H9 (cell line): ENCODE results near the gene NSMF. TPM values are rescaled to one million over a fixed set of nuclear protein-coding genes. Genes with fewer than 3 reads are reported as not detected.

Source experiments
- DNase-seq: peaks from one replicate; pipeline ENCODE4 v3.0.0-alpha.2; 2017
- H2AFZ ChIP-seq: one replicate; pipeline ENCODE4 v1.6.1; 2013; ENCODE audit warnings: mild to moderate bottlenecking, low read length, control low read depth, moderate library complexity
- H2AK5ac ChIP-seq: 2 replicates; pipeline ENCODE4 v1.6.1; 2013; ENCODE audit warnings: low read length, control low read depth, mixed read lengths; ENCODE audit not compliant: insufficient read length
- H2BK120ac ChIP-seq: one replicate; pipeline ENCODE4 v1.6.1; 2013; ENCODE audit warnings: low read depth, mild to moderate bottlenecking, low read length, control low read depth, inconsistent platforms; ENCODE audit not compliant: poor library complexity, severe bottlenecking
- H2BK12ac ChIP-seq: 2 replicates; pipeline ENCODE4 v1.6.1; 2013; ENCODE audit warnings: low read length, control low read depth, mixed read lengths, low read depth; ENCODE audit not compliant: insufficient read length
- H2BK15ac ChIP-seq: 2 replicates; pipeline ENCODE4 v1.6.1; 2013; ENCODE audit warnings: low read depth, low read length, control low read depth
- H2BK20ac ChIP-seq: one replicate; pipeline ENCODE4 v1.6.1; 2013; ENCODE audit warnings: low read depth, mild to moderate bottlenecking, low read length, control low read depth, inconsistent platforms; ENCODE audit not compliant: poor library complexity, severe bottlenecking
- H2BK5ac ChIP-seq: 2 replicates; pipeline ENCODE4 v1.6.1; 2013; ENCODE audit warnings: low read length, control low read depth, mixed read lengths; ENCODE audit not compliant: insufficient read length
- H3K14ac ChIP-seq: 2 replicates; pipeline ENCODE4 v1.6.1; 2013; ENCODE audit warnings: low read length, control low read depth; ENCODE audit not compliant: insufficient read depth
- H3K18ac ChIP-seq: 2 replicates; pipeline ENCODE4 v1.6.1; 2013; ENCODE audit warnings: low read depth, mild to moderate bottlenecking, mixed read lengths, low read length, control low read depth; ENCODE audit not compliant: insufficient read length
- H3K23ac ChIP-seq: 2 replicates; pipeline ENCODE4 v1.6.1; 2013; ENCODE audit warnings: low read length, control low read depth, mixed read lengths, low read depth; ENCODE audit not compliant: insufficient read length
- H3K23me2 ChIP-seq: 2 replicates; pipeline ENCODE4 v1.6.1; 2013; ENCODE audit warnings: low read depth, mild to moderate bottlenecking, mixed read lengths, low read length, control low read depth; ENCODE audit not compliant: insufficient read length, poor library complexity, severe bottlenecking
- H3K27ac ChIP-seq: 2 replicates; pipeline ENCODE4 v1.5.1; 2013; ENCODE audit warnings: low read length, control low read depth, mixed read lengths, low read depth; ENCODE audit not compliant: insufficient read length
- H3K27me3 ChIP-seq: 2 replicates; pipeline ENCODE4 v1.6.1; 2013; ENCODE audit warnings: low read length, control low read depth, inconsistent platforms; ENCODE audit not compliant: insufficient read depth
- H3K4ac ChIP-seq: 2 replicates; pipeline ENCODE4 v1.6.1; 2013; ENCODE audit warnings: low read depth, mild to moderate bottlenecking, control low read depth, inconsistent platforms, low read length, moderate library complexity
- H3K4me1 ChIP-seq: 2 replicates; pipeline ENCODE4 v1.6.1; 2013; ENCODE audit warnings: low read length, control low read depth, inconsistent platforms; ENCODE audit not compliant: insufficient read depth
- H3K4me2 ChIP-seq: 2 replicates; pipeline ENCODE4 v1.6.1; 2013; ENCODE audit warnings: low read length, control low read depth, mixed read lengths; ENCODE audit not compliant: insufficient read length, insufficient read depth
- H3K56ac ChIP-seq: 2 replicates; pipeline ENCODE4 v1.6.1; 2013; ENCODE audit warnings: low read depth, mild to moderate bottlenecking, mixed read lengths, low read length, control low read depth; ENCODE audit not compliant: insufficient read length
- H3K79me1 ChIP-seq: 2 replicates; pipeline ENCODE4 v1.6.1; 2013; ENCODE audit warnings: low read depth, mild to moderate bottlenecking, moderate library complexity, low read length, control low read depth, inconsistent platforms; ENCODE audit not compliant: insufficient read depth, poor library complexity, severe bottlenecking
- H3K79me2 ChIP-seq: 2 replicates; pipeline ENCODE4 v1.6.1; 2013; ENCODE audit warnings: low read length, control low read depth, inconsistent platforms; ENCODE audit not compliant: insufficient read depth
- H3K9ac ChIP-seq: 2 replicates; pipeline ENCODE4 v1.6.1; 2013; ENCODE audit warnings: low read length, control low read depth, mixed read lengths; ENCODE audit not compliant: insufficient read length; ENCODE audit errors: extremely low read depth
- H3K9me3 ChIP-seq: one replicate; pipeline ENCODE4 v1.6.1; 2013; ENCODE audit warnings: low read depth, low read length, inconsistent platforms; ENCODE audit not compliant: control insufficient read depth
- H3T11ph ChIP-seq: one replicate; pipeline ENCODE4 v1.6.1; 2013; ENCODE audit warnings: mild to moderate bottlenecking, low read length, control low read depth, inconsistent platforms
- H4K20me1 ChIP-seq: one replicate; pipeline ENCODE4 v1.6.1; 2013; ENCODE audit not compliant: control insufficient read depth, insufficient read length, insufficient read depth
- H4K5ac ChIP-seq: 2 replicates; pipeline ENCODE4 v1.6.1; 2013; ENCODE audit warnings: low read depth, mild to moderate bottlenecking, mixed read lengths, low read length, control low read depth; ENCODE audit not compliant: insufficient read length
- H4K8ac ChIP-seq: replicated peaks from 2 replicates; pipeline ENCODE4 v1.6.1; 2013; ENCODE audit warnings: low read length, control low read depth, mixed read lengths, low read depth; ENCODE audit not compliant: insufficient read length
- H4K91ac ChIP-seq: 2 replicates; pipeline ENCODE4 v1.6.1; 2013; ENCODE audit warnings: low read depth, mild to moderate bottlenecking, moderate library complexity, mixed read lengths, low read length, control low read depth; ENCODE audit not compliant: insufficient read length
- H3K27ac Mint-ChIP-seq, 3 experiments: 2 replicates in 2 of 3; 3 replicates in 1 of 3; pipeline ENCODE4 v1.8.0; 2020 to 2021; ENCODE audit warnings: mixed read lengths in 3 of 3, mild to moderate bottlenecking in 1 of 3, moderate library complexity in 1 of 3
- H3K27me3 Mint-ChIP-seq: 2 replicates; pipeline ENCODE4 v1.8.0; 2021; ENCODE audit warnings: low read depth, mild to moderate bottlenecking, moderate library complexity, mixed read lengths
- H3K36me3 Mint-ChIP-seq, 3 experiments: 2 replicates in 2 of 3; 3 replicates in 1 of 3; pipeline ENCODE4 v1.8.0; 2020 to 2021; ENCODE audit warnings: low read depth in 3 of 3, mixed read lengths in 3 of 3; ENCODE audit not compliant: insufficient read depth in 1 of 3
- H3K4me1 Mint-ChIP-seq, 2 experiments: 2 replicates each; pipeline ENCODE4 v1.8.0; 2020; ENCODE audit warnings: mixed read lengths in 2 of 2
- H3K4me3 Mint-ChIP-seq, 2 experiments: 2 replicates in 1 of 2; 3 replicates in 1 of 2; pipeline ENCODE4 v1.8.0; 2020 to 2021; ENCODE audit warnings: mild to moderate bottlenecking in 2 of 2, mixed read lengths in 2 of 2, moderate library complexity in 1 of 2
- H3K9me3 Mint-ChIP-seq, 2 experiments: 2 replicates in 1 of 2; 3 replicates in 1 of 2; pipeline ENCODE4 v1.8.0; 2020; ENCODE audit warnings: mild to moderate bottlenecking in 2 of 2, mixed read lengths in 2 of 2, moderate library complexity in 1 of 2
- CTCF ChIP-seq: fragments of 200-600 bp; sonication (generic); conservative IDR thresholded peaks from 3 replicates; pipeline ENCODE4 v1.8.0; 2021; ENCODE audit warnings: antibody characterized with exemption, mild to moderate bottlenecking
- WGBS: extraction: QIAGEN DNeasy Blood & Tissue Kit; methylation state at CpG from one replicate; pipeline ENCODE4 v1.1.7; 2013; ENCODE audit warnings: missing lambda C conversion rate, low lambda C conversion rate, mixed read lengths; ENCODE audit not compliant: insufficient read length; ENCODE audit errors: extremely low coverage; 5-methylcytosine and 5-hydroxymethylcytosine counted together
- total RNA-seq: library from RNA; stranded (reverse); gene quantifications from 2 replicates; pipeline ENCODE4 v1.2.1, GENCODE V29; 2021

The NSMF gene
- total RNA-seq, 1 experiment from 2014 or later: 46.3 TPM

GRCh38 chr9:137479892-137480685, 21.0 kb upstream of the NSMF start:
- Mint-ChIP-seq H3K4me1 (peaks cover 4 to 5% of the 10 kb centered on the region in 2 experiments; a peak in 3 of 4 replicates), H3K36me3 (peaks cover 0 to 8% (median 0%) of the 10 kb centered on the region in 3 experiments; a peak in 2 of 7 replicates), H3K4me3 (no peak overlapping the region), H3K27ac (no peak overlapping the region), H3K27me3 (peaks cover 8% of the 10 kb centered on the region), H3K9me3 (peaks cover 7% of the 10 kb centered on the region in 2 experiments; a peak in 4 of 5 replicates)
- Histone ChIP-seq H4K5ac (no peak overlapping the region), H3K18ac (no peak overlapping the region), H2BK20ac (no peak overlapping the region), H3K23me2 (no peaks in the 10 kb centered on the region), H3K56ac (no peak overlapping the region), H2AK5ac (no peak overlapping the region), H3K9ac (no peak overlapping the region), H2AFZ (no peak overlapping the region), H4K91ac (no peak overlapping the region), H3K27ac (no peak overlapping the region), H2BK12ac (no peak overlapping the region), H3K27me3 (no peaks in the 10 kb centered on the region), H3T11ph (no peak overlapping the region), H3K79me2 (no peaks in the 10 kb centered on the region), H4K8ac (no peak overlapping the region), H3K9me3 (peaks cover 3% of the 10 kb centered on the region), H3K4me1 (no peaks in the 10 kb centered on the region), H3K4ac (no peak overlapping the region), H2BK120ac (no peak overlapping the region), H3K4me2 (no peak overlapping the region), H3K14ac (no peak overlapping the region; the same call in 1 of the 2 replicates), H2BK15ac (no peak overlapping the region), H4K20me1 (no peaks in the 10 kb centered on the region), H3K23ac (no peak overlapping the region), H3K79me1 (no peaks in the 10 kb centered on the region), H2BK5ac (no peak overlapping the region)
- no CpG with 5 or more reads among the region's 32 CpGs for WGBS
- no peak for DNase-seq
- TF ChIP-seq CTCF: no peak
